HG03159 (cell line): ENCODE measurements around the gene RASA1.

Source experiments
- ATAC-seq: cut with Tn5 transposase; IDR thresholded peaks from one replicate; pipeline ENCODE4 v1.9.1; 2021; ENCODE audit warnings: mild to moderate bottlenecking, moderate library complexity; ENCODE audit not compliant: unreplicated experiment

RASA1 gene

DNA sequence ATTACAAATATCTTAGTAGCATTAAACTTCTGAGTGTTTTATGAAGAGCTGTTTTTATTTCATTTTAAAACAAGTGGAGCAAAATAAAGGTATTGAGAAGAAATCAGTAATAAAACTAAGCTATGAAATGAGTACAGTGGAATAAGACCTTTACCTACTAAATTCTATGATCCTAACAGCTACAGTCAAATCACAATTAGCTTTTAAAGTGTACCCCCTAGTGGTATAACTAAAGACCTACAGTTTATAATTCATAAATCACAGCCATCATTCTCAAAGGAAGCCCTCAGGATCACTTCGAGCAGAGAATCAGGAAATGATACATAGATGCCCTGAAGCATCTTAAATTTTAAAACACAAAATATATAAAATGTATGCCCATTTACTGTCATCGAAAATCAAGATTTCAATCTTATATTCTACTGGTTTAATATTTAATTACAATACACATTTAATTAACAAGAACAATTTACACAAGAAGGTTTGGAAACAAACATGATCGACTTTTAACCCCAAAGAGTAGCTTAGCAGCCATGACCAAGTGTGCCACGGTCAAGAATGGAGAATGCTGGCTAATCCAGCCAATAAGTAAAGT, 132.7 kb downstream of the RASA1 start:
- peak; percentile 79 for ATAC-seq

DNA sequence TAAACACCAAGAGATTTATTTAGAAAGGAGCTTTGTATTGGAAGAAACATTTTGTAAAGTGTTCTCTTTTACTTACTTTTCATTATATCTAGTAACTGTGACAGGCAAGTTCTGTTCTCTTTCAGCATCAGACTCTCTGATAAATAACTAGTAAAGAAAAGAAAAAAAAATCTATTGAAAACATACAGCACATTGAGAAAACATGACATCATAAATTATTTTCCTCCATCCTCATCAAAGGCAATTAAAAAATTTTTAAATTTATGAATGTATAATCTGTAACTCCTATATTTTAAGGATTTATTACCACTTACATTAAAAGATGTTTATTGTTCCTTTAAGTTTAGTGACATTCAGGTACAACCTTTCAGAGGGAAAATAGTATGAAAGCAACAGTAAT, 133.9 kb downstream of the RASA1 start:
- no peak for ATAC-seq

DNA sequence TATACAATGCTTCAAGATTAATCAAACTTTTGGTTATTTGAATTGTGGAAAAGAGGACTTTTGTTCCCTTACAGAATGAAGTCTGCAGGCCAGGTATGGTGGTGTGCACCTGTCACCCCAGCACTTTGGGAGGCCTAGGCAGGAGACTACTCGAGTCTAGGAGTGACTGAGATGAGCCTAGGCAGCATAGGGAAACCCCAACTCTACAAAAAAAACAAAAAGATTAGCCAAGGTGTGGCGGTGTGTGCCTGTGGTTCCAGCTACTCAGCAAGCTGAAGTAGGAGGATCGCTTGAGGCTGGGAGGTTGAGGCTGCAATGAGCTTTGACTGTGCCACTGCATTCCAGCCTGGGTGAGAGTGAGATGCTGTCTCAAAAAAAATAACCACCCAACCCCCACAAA, 135.7 kb downstream of the RASA1 start:
- ATAC-seq = no peak

DNA sequence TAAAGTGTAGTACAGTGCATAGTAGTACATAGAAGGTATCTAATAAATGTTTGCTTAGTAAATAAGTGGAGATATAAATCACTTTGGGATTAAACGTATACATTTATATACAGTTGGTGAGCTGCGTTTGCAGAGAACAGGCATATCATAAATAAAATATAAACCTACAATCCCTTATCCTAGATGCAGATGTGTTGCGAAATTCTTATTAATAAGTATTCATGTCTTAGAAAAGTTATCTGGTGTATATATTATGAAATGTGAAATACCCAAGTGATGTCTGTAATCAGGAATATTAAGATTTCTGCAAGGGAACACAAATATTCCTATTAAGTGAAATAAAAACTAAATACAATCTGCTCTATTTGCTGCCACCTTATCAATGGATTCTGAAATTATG, 136.2 kb downstream of the RASA1 start:
- ATAC-seq = no peak

DNA sequence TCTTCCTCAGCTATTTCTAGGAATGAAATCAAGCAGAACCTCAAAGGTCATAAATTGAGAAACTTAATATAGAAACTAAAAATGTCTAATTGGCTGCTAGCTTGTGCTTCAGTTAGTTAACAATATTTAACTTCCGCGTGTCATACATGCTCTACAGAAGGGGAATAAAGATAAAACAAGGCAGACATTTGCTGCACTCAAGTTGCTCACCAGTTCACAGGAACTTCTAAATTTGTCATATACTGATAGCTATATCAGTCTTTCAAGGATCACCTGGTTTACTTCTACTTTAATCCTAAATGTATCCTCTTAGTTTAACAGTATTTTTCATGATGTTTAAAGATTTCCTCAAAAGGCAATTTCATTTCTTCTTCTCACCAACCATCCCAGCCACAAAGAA, 136.7 kb downstream of the RASA1 start:
- no peak for ATAC-seq

DNA sequence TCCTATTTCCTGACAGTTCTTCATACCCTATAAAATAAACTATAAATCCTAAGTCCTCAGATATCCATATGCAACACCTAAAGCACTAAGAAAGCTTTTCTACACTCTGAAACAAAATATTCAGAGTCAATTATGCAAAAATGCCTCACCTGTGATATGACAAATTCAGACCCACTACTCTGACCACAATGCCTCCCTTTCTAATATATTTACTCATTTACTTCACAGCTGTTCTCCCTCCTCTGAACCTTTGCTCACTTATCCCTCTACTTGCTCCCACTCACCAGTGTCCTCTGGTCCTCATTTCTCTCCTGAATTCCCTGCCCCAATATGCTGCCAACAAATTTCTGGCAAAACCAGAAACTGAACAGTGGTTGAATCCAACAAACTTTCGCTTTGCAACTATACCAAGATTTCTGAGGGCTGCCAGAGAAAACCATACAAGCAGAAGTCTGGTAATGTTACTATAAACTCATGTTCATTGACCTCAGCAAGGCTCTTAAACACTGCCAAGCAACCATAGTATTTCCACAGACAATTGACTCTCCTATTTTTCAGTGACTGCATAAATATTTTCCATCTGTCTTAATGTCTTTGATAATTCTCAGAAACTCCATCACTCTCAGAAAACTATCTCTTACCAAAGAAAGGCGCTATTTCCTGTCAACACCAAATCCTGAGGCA, 137.9 kb downstream of the RASA1 start:
- no peak for ATAC-seq

DNA sequence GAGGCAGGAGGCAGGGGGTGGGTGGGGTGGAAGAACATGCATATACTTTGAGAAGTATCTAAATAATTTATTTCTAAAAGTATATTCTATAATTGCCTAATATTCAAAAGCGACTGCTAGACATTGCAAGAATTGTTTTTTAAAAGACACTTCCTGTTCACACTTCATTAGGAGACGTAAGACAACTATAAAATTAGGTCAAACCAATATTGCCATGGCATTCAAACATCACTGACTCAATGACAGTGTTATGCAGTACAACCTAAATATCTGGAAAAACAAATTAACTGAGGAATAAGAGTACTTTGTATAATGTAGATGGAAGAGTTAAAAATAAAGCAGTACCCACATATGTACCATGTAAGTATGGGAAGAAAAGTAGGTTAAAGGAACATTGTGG, 140.5 kb downstream of the RASA1 start:
- no peak for ATAC-seq

DNA sequence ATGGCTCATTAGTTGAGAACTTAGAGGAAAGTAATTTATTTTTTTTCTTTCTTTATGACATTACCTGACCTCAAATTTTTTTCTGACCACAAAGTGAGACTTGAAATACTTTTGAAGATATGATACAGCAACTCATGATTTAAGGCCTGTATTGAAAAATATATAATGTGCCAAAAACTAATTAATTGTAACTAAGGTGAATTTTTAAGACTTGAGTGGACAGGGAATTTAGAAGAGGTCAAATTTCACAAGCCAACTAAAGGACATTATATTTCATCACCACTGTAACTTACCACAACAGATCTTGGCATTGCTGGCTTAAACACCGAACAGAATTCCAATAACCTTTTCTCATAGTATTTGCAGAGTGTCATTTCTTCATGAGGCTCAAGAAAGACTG, 143.2 kb downstream of the RASA1 start:
- ATAC-seq = no peak

DNA sequence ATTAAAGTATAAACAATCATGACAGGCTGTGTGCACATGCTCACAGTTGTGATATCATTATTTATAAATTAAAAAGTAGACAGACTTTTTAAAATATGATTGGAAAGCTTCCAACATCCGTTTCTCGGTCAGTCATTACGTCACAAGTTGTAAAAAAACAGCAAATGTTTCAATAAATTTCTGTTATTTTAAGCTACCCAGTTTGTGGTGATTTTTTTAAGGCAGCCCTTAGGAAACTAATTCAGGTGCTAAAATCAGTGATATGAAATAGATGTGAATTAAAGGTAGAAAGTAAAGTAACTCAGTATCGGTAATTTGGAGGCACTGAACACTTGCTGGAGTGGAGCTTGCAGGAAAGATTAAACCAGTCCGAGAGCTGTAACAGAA, 143.9 kb downstream of the RASA1 start:
- no peak for ATAC-seq

DNA sequence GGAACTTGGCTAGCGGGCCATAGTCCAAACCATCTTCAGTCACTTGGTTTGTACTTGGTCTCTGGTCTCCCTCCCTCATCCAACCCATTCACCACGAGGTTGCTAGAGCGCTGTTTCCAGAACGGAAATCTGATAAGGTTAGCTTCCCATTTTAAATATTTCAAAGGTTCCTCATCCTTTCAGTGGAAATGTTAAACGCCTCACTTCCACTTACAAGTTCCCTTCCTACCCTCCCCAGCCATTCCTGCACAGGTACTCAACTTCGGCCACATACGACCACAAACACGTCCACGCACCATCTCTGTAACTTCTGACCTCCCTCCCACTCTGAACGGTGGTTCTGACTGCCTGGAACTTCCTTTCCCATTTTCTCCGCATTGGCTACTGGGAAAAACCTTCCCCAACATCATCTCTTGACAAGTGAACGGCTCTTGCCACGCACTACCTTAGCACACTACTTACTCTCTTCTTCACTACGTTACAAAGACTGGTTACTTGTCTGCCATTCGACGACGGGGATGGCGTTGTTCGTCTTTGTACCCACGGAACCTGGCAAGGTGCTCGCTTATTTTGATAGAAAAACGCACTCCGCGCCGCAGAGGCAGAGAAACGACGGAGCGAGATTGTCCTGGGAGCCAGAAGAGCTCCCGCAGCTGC, 144.4 kb downstream of the RASA1 start:
- peak; percentile 29 for ATAC-seq

DNA sequence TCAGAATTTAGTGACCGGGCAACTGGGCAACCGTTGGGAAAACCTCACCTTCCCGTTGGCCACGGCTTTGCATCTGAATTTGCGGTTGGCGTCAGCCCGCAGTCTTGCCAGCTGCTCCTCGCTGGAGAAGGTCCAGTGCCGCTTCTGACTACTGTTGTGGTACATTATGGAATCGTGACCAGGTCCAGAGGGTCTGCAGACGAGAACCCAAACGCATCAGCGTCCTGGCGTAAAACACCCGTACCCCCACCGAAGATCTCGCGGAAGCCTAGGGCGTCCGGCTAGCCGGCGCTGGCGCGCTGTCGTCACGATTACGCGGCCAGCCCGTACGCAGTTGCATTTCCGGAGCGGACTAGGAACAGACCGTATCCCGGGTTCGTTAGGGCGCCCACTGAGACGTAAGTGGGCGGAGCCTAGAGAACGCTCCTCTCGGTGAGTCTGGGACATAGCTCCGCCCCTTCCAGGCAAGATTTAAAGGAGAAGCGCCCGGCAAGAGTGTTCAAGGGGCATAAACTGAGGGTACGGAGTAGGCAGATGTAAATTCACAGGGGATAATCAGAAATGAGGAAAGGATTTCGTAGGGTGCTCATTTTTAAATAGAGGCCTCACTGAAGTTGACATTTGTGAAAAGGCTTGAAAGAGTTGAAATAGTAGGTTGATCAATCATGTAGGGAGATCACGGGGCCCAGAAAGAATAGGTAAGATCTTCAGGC, 145.1 kb downstream of the RASA1 start, which contains the start of gene CCNH:
CCNH (minus strand) TSS at position 301 of the 713 bp plus-strand sequence; CDS start at position 165, 136 bp downstream.
- peak; percentile 99 for ATAC-seq

DNA sequence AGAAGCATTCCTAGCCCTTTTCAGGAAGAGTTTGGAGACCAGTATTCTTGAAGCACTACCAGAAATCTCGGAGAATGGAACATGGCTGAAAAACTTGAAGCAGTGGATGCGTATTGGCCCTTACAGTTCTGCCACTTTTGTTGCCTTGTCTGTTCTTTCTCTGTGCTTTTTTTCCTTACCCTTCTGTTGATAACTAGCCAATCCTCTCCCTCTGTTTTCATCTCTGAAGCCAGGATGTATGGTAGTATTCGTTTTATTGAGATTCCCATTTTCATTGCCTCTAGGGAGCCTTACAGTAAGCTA, 145.6 kb downstream of the RASA1 start:
- ATAC-seq = peak; percentile 0

DNA sequence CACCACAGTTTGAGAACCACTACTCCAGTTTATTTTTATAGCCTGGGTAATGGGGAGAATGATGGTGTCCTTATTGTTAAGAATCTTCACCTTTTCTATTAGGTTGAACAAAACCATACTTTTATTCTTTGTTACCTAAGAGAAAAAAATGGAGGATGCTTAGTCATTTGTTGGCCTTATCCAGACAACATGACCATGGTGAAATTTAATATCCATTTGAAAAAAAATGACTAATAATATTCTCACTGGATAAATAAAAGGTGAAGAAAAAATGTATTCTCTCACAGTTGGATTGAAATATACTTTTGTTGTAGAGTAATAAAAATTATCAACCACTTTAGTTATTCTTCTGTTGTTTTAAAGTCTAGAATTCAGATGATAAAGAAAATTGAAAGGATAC, 150.8 kb downstream of the RASA1 start:
- no peak for ATAC-seq

DNA sequence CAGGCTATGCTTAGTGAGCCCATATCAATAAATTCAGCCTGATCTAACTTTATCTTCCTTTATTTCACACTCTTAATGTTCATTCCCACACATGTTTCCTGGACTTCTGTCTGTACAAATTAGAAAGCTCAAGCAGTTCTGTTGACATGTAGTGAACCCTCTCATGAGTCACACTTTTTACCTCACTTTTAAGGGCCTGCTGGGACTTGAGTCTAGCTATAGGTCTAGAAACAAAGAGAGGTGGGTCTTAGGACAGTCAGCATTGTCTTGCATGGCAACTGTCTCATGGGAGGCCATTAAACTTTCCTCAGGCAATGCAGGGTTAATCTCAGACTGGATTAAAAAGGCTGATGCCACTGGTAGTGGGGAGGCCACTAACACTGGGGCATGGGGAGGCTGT, 153.6 kb downstream of the RASA1 start:
- ATAC-seq = no peak

DNA sequence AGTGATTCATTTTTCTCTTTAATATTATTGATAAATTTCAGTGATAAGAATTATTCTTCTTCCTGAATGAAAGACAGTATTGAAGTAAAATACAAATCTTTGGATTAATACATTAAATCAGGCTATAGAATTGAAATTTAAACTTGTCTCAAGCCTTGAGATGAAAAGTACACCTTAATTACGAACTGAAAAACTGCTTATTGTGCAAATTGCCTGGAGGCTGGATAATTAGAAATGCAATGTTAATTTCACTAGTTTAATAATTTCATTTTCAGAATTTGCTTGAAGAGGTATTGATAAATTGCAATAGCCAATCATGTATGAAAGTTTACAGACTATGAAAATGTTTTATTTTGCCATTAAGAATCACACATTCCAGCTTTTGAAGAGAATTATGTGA, 156.1 kb downstream of the RASA1 start:
- no peak for ATAC-seq

DNA sequence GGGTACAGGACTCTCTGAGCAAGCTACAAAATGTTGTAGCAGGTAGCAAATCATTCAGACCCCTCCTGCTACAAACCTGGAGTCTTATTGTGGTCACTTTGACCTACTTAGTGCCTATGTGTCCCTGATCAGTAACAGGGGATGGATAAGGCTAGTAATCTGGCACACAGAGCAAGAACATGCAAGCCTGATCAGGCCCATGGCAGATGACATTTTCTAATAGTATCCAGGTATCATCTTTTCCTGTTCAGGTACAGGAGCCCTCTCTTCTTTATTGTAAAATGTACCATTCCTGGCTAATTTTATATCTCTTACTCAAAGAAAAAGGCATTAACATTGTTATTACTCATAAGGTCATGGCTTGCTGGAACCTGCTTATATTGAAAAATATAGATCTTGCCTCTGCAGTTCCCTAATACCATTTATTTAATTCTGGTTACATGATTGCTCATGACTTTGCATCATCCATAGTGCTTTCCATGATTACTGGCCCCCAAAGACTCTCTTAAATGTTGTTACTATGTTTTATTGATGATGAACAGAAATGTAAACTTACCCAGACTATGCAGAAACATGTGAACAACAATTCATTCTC, 163.3 kb downstream of the RASA1 start:
- no peak for ATAC-seq

DNA sequence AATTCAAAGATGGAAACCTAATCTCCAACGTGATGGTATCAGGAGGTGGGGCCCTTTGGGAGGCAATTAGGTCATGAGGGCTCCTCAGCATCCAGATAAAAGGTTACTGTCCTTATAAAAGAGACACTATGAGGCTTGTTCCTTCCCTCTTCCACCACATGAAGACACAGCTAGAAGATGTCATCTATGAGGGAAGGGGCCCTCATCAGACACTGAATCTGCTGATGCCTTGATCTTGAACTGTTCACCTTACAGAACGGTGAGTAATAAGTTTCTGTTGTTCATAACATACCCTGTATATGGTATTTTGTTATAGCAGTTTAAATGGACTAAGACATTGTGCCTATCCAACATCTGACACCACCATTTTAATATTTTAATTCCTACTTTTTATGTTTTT, 164.8 kb downstream of the RASA1 start:
- ATAC-seq = no peak

DNA sequence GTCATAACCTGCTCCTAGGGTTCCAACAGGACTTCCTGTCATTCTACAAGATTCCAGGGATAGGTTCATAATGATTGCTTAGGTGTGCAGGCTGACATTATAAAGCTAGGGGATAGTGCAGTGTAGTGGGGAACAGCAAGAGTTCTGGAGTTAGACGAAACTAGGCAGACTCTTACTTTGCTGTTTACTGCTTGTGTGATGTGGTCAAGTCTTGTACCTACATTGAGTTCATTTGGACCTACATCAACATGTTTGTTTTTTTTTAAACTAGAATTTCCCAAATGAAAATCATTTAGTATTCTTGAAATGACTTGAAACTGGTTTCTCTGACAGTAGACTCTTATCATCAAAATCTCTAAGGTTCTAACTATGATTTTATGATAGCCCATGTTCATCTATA, 166.3 kb downstream of the RASA1 start:
- no peak for ATAC-seq

DNA sequence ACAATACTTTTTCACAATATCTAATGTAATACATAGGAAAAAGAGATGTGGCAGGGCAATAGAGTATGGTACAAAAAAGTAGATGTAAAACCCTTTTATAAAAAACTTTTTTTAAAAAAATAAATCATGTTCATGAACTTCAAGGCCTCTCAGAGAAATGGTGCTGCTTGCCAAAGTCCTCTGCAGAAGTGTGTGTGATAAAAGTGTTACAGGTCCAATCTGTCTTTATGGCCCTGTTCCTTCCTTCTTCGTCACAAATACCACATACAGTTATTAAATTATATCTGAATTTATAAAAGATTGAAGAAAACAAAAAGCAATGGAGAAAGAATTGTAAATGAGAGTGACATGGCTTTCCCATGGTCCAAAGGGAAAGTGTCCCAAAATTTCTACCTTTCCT, 166.8 kb downstream of the RASA1 start:
- no peak for ATAC-seq

DNA sequence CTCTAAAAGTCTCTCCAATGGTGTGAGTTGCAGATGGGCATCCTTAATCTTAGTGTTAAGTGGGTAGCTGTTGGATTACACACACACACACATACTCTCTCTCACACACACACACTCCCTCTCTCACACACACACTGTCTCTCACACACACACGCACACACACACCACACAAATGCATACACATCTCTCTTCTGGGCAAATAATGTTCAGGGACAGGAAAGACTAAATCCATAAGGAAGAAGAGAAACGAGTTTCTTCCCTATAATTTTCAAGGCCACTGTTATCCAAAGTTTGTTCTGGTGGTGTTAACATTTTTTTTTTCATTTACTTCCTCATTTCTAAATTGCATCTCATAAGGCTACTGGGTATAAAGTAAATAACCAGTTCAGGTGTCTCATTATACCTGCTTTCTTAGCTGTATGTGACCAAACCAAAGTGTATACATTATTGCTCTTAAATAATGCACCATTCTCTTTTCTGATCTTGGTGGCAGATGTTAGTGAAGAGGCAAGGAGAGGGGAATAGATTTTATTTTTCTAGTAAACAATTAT, 167.5 kb downstream of the RASA1 start:
- ATAC-seq = no peak

DNA sequence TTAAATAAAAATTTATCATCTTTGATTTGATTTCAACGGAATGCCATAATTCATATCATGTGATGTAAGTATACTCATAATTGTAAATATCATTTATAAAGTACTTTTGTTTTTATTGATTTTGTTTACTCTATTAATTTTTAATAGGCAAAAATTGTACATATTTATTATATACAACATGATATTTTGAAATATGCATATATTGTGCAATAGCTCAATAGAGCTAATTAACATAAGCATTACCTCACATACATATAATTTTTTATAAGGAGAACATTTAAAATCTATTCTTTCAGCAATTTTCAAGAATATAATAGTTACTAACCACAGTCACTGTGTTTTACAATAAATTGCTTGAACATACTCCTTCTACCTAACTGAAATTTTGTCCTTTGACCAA, 170.0 kb downstream of the RASA1 start:
- no peak for ATAC-seq
